SK-N-SH (cell line): ENCODE measurements around the gene SCT. TPM values are rescaled to one million over a fixed set of nuclear protein-coding genes. Genes with fewer than 3 reads are reported as not detected.
"Not testable (repeated sequence)": the region's sequence is repeated elsewhere in the genome, so short reads cannot be mapped to it uniquely, and the experiment has no call there.

ENCODE experiments used
- CTCF ChIA-PET: fragments of 300-600, 350-600 bp; formaldehyde crosslinking; extraction: SDS; loops from one replicate; lab custom pipeline; 2021; lab: Yijun Ruan, JAX
- POLR2A ChIA-PET: fragments of 350-600 bp; sonication (Branson Sonifier 250); formaldehyde crosslinking; extraction: SDS; loops from one replicate; lab custom pipeline; 2020; ENCODE audit warnings: antibody characterized with exemption, inconsistent platforms; lab: Yijun Ruan, JAX
- DNase-seq: peaks from one replicate; pipeline ENCODE4 v3.0.0; 2012
- H2AFZ ChIP-seq: fragments of 200-600 bp; sonication (generic); 2 replicates; pipeline ENCODE4 v1.8.1; 2016; ENCODE audit warnings: antibody characterized with exemption, mild to moderate bottlenecking, low read depth
- H3F3A ChIP-seq: fragments of 200-600 bp; sonication (generic); replicated peaks from 2 replicates; pipeline ENCODE3; 2016; ENCODE audit warnings: antibody characterized with exemption, mild to moderate bottlenecking; ENCODE audit not compliant: insufficient read depth
- H3K27ac ChIP-seq, 2 experiments: fragments of 200-500 bp in 1 of 2; fragments of 200-600 bp in 1 of 2; sonication (Bioruptor generic) in 1 of 2; sonication (generic), shearing (Covaris generic) in 1 of 2; 2 replicates each; pipeline versions ENCODE4 v1.5.1 to v1.6.1; 2014 to 2016; ENCODE audit warnings: low read depth in 2 of 2, inconsistent platforms in 1 of 2, low read length in 1 of 2, mild to moderate bottlenecking in 1 of 2, mixed read lengths in 1 of 2
- H3K27me3 ChIP-seq: fragments of 200-600 bp; sonication (generic), shearing (Covaris generic); 2 replicates; pipeline ENCODE4 v1.6.1; 2016; ENCODE audit warnings: mixed run types; ENCODE audit not compliant: insufficient read depth
- H3K36me3 ChIP-seq, 2 experiments: fragments of 200-500 bp in 1 of 2; fragments of 200-600 bp in 1 of 2; sonication (Bioruptor generic) in 1 of 2; sonication (generic) in 1 of 2; replicated peaks in 1 of 2; 2 replicates each; pipeline versions ENCODE3 to v1.5.1; 2014 to 2016; ENCODE audit warnings: low read length in 1 of 2, mild to moderate bottlenecking in 1 of 2; ENCODE audit not compliant: insufficient read depth in 2 of 2, control insufficient read depth in 1 of 2
- H3K4me1 ChIP-seq, 2 experiments: fragments of 200-500 bp in 1 of 2; fragments of 200-600 bp in 1 of 2; sonication (Bioruptor generic) in 1 of 2; sonication (generic), shearing (Covaris generic) in 1 of 2; 2 replicates each; pipeline versions ENCODE4 v1.5.1 to v1.6.1; 2014 to 2016; ENCODE audit warnings: low read depth in 1 of 2, low read length in 1 of 2, mixed run types in 1 of 2; ENCODE audit not compliant: insufficient read depth in 2 of 2, control insufficient read depth in 1 of 2
- H3K4me2 ChIP-seq: fragments of 200-600 bp; sonication (generic), shearing (Covaris generic); 2 replicates; pipeline ENCODE4 v1.6.1; 2017; ENCODE audit warnings: mixed run types
- H3K4me3 ChIP-seq, 2 experiments: fragments of 200-500 bp in 1 of 2; fragments of 200-600 bp in 1 of 2; sonication (Bioruptor generic) in 1 of 2; sonication (generic), shearing (Covaris generic) in 1 of 2; 2 replicates each; pipeline versions ENCODE4 v1.5.1 to v1.8.1; 2014 to 2016; ENCODE audit warnings: low read depth in 2 of 2, inconsistent platforms in 1 of 2, low read length in 1 of 2, mild to moderate bottlenecking in 1 of 2, mixed read lengths in 1 of 2, moderate library complexity in 1 of 2
- H3K79me2 ChIP-seq: fragments of 200-600 bp; sonication (generic); 2 replicates; pipeline ENCODE4 v1.8.1; 2017; ENCODE audit warnings: mild to moderate bottlenecking; ENCODE audit not compliant: insufficient read depth
- H3K9ac ChIP-seq: fragments of 200-600 bp; sonication (generic); 2 replicates; pipeline ENCODE4 v1.6.1; 2017; ENCODE audit warnings: mixed run types
- H3K9me2 ChIP-seq: fragments of 200-600 bp; sonication (generic); 2 replicates; pipeline ENCODE4 v1.6.1; 2017; ENCODE audit warnings: mixed run types
- H3K9me3 ChIP-seq: fragments of 200-600 bp; sonication (generic); 2 replicates; pipeline ENCODE4 v1.6.1; 2017; ENCODE audit warnings: mixed run types, mild to moderate bottlenecking, moderate library complexity
- H4K20me1 ChIP-seq: fragments of 200-600 bp; sonication (generic); 2 replicates; pipeline ENCODE4 v1.6.1; 2017; ENCODE audit warnings: mild to moderate bottlenecking, mixed run types; ENCODE audit not compliant: insufficient read depth
- ELF1 ChIP-seq: IDR thresholded peaks from 2 replicates; pipeline ENCODE4 v1.4.0; 2012
- EZH2phosphoT487 ChIP-seq: fragments of 200-600 bp; sonication (generic); IDR thresholded peaks from 2 replicates; pipeline ENCODE4 v1.6.1; 2017; ENCODE audit warnings: low read depth, mixed run types, mild to moderate bottlenecking, antibody characterized with exemption, moderate library complexity, borderline replicate concordance
- FOSL2 ChIP-seq: IDR thresholded peaks from 2 replicates; pipeline ENCODE4 v1.4.0; 2012; ENCODE audit warnings: low read depth, mild to moderate bottlenecking, moderate library complexity, borderline replicate concordance
- FOXM1 ChIP-seq: IDR thresholded peaks from 2 replicates; pipeline ENCODE4 v1.4.0; 2012; ENCODE audit warnings: low read depth, mild to moderate bottlenecking
- GABPA ChIP-seq: IDR thresholded peaks from 2 replicates; pipeline ENCODE4 v1.4.0; 2012; ENCODE audit warnings: low read depth, mild to moderate bottlenecking
- GATA2 ChIP-seq: sonication (generic); formaldehyde crosslinking; IDR thresholded peaks from 2 replicates; pipeline ENCODE4 v1.5.0; 2020; ENCODE audit warnings: mild to moderate bottlenecking, missing genetic modification reagents
- MXI1 ChIP-seq: IDR thresholded peaks from 2 replicates; pipeline ENCODE4 v1.6.1; 2012; ENCODE audit warnings: mild to moderate bottlenecking, low read depth, low read length, improper control_type of control experiment
- NRF1 ChIP-seq: IDR thresholded peaks from 2 replicates; pipeline ENCODE4 v1.6.1; 2012; ENCODE audit warnings: low read depth, mild to moderate bottlenecking, low read length
- POLR2AphosphoS5 ChIP-seq: IDR thresholded peaks from 2 replicates; pipeline ENCODE4 v1.6.1; 2012; ENCODE audit warnings: low read depth, low read length
- RFX5 ChIP-seq: IDR thresholded peaks from 2 replicates; pipeline ENCODE4 v1.6.1; 2012; ENCODE audit warnings: mild to moderate bottlenecking, improper control_type of control experiment, low read length
- SIN3A ChIP-seq: IDR thresholded peaks from 2 replicates; pipeline ENCODE4 v1.6.1; 2012; ENCODE audit warnings: low read depth, mild to moderate bottlenecking, low read length, moderate library complexity, borderline replicate concordance
- TAF1 ChIP-seq: IDR thresholded peaks from 2 replicates; pipeline ENCODE4 v1.6.1; 2012; ENCODE audit warnings: low read depth, mild to moderate bottlenecking, low read length, moderate library complexity, borderline replicate concordance
- TCF12 ChIP-seq: IDR thresholded peaks from 2 replicates; pipeline ENCODE4 v1.4.0; 2012
- TEAD4 ChIP-seq: IDR thresholded peaks from 2 replicates; pipeline ENCODE4 v1.4.0; 2012; ENCODE audit warnings: mild to moderate bottlenecking, borderline replicate concordance; ENCODE audit not compliant: insufficient read depth
- WGBS: methylation state at CpG from one replicate; pipeline ENCODE4 v1.1.6; 2017; ENCODE audit warnings: low lambda C conversion rate; 5-methylcytosine and 5-hydroxymethylcytosine counted together
- polyA plus RNA-seq, 3 experiments: library from polyadenylated mRNA; depleted of rRNA; stranded (reverse); fragments of >200 nt; gene quantifications; 2 replicates each; pipeline ENCODE4 v1.2.3, GENCODE V29; 2012
- TF ChIP-seq, protein P1 (sequence below): IDR thresholded peaks from 2 replicates; pipeline ENCODE4 v1.4.0; 2012; ENCODE audit warnings: low read depth, borderline replicate concordance
- TF ChIP-seq, protein P2 (sequence below): IDR thresholded peaks from 2 replicates; pipeline ENCODE4 v1.4.0; 2012; ENCODE audit warnings: low read depth, borderline replicate concordance
- TF ChIP-seq, protein P3 (sequence below): IDR thresholded peaks from 2 replicates; pipeline ENCODE4 v1.4.0; 2012; ENCODE audit warnings: low read depth

SCT gene
- polyA plus RNA-seq, 1 of the 3 experiments (the other 2 are of a cell fraction), result not detected

DNA sequence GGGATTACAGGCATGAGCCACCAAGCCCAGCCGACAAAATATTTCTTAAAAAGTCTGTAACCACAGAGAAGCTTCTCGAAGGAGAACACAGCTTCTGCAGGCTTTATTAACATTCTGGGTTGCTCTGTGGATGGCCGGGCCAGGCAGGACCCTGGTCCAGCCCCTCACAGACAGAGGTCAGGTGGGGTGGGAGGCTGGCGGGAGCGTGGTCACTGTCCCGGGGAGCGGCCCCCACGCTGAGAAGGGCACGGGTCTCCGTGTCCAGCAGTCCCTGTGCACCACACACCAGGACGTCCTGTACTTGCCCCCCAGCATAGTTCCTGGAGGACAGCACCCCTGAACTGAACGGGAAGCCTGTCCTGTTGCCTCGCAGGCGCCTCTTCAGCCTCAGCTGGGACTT is 29.4 kb upstream of the SCT start:
- Histone ChIP-seq H3K4me3 (no peak overlapping the region), H3K27me3 (no peaks in the 10 kb centered on the region), H3F3A (no peaks in the 10 kb centered on the region), H3K9ac (no peak overlapping the region), H3K4me1 (no peaks in the 10 kb centered on the region), H3K9me2 (no peaks in the 10 kb centered on the region), H3K36me3 (peaks cover 0 to 33% of the 10 kb centered on the region in 2 experiments), H3K4me2 (no peak overlapping the region), H2AFZ (no peak overlapping the region), H3K9me3 (no peaks in the 10 kb centered on the region), H3K27ac (no peak overlapping the region), H4K20me1 (no peaks in the 10 kb centered on the region), H3K79me2 (no peaks in the 10 kb centered on the region)
- DNase-seq, result no peak
- CTCF ChIA-PET, result interaction anchor here (1.3 to 13.1 kb wide), 2 partner anchors 69 to 102 kb away, joined by 3 to 150 read pairs; no protein-coding TSS in a partner anchor
- TF ChIP-seq GABPA (no peak), POLR2AphosphoS5 (no peak), TAF1 (no peak), GATA2 (CRISPR knock-in tag) (no peak), ELF1 (no peak), FOSL2 (no peak), RFX5 (no peak), FOXM1 (no peak), NRF1 (no peak), TCF12 (no peak)
- TF ChIP-seq, protein P1, sequence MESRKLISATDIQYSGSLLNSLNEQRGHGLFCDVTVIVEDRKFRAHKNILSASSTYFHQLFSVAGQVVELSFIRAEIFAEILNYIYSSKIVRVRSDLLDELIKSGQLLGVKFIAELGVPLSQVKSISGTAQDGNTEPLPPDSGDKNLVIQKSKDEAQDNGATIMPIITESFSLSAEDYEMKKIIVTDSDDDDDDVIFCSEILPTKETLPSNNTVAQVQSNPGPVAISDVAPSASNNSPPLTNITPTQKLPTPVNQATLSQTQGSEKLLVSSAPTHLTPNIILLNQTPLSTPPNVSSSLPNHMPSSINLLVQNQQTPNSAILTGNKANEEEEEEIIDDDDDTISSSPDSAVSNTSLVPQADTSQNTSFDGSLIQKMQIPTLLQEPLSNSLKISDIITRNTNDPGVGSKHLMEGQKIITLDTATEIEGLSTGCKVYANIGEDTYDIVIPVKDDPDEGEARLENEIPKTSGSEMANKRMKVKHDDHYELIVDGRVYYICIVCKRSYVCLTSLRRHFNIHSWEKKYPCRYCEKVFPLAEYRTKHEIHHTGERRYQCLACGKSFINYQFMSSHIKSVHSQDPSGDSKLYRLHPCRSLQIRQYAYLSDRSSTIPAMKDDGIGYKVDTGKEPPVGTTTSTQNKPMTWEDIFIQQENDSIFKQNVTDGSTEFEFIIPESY, result no peak
- TF ChIP-seq, protein P2, sequence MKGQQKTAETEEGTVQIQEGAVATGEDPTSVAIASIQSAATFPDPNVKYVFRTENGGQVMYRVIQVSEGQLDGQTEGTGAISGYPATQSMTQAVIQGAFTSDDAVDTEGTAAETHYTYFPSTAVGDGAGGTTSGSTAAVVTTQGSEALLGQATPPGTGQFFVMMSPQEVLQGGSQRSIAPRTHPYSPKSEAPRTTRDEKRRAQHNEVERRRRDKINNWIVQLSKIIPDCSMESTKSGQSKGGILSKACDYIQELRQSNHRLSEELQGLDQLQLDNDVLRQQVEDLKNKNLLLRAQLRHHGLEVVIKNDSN, result no peak
- TF ChIP-seq, protein P3, sequence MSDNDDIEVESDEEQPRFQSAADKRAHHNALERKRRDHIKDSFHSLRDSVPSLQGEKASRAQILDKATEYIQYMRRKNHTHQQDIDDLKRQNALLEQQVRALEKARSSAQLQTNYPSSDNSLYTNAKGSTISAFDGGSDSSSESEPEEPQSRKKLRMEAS, result no peak
- POLR2A ChIA-PET, result no interaction called here
- WGBS, result 91% methylated on average over 11 of the region's 14 CpGs

DNA sequence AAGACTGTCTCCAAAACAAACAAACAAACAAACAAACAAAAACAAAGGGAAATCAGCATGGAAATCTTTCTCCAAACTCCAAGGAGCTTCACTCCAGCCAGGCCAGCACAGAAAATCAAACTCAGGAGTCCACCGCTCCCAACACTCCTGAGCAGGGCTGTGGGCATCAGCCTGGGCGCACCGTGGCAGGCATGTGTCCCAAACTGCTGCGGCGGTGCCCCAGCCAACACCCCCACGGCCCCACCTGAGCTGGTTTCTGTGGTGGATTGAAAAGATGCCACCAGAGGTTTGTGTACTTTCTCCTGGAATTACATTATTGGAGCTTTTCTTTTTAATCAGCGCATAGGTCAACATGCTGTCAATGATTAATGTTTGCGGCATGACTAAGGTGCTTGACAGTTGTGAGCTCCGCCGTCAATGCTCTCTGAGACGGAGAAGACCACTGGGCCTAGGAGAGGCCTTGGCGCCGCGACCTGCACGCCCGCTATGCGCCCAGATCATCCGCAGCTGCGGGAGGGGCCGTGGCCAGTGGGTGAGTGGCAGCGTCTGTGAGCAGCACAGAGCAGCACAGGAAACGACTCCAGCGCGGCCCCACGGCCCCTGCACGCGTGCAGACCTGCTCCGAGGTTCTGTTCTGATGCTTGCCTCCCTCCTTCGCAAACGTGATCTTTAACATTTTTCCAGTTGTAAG is 28.2 kb upstream of the SCT start:
- H3K4me1 ChIP-seq, result no peaks in the 10 kb centered on the region
- H3K4me3 ChIP-seq, result no peak overlapping the region
- H3F3A ChIP-seq, result peaks cover 8% of the 10 kb centered on the region
- H3K9me2 ChIP-seq, result no peaks in the 10 kb centered on the region
- ChIA-PET POLR2A (no interaction called here), CTCF (interaction anchor here (0.8 kb wide), 1 partner anchor 42 kb away, joined by 3 read pairs; no protein-coding TSS in a partner anchor)
- H3K27me3 ChIP-seq, result no peaks in the 10 kb centered on the region
- H4K20me1 ChIP-seq, result no peaks in the 10 kb centered on the region
- 94% methylated on average over 24 of the region's 30 CpGs for WGBS
- H3K9ac ChIP-seq, result no peak overlapping the region
- H2AFZ ChIP-seq, result no peak overlapping the region
- H3K4me2 ChIP-seq, result no peak overlapping the region
- H3K36me3 ChIP-seq, result peaks cover 0 to 26% of the 10 kb centered on the region in 2 experiments
- no peaks in the 10 kb centered on the region for H3K9me3 ChIP-seq
- TF ChIP-seq TEAD4 (no peak), SIN3A (no peak), EZH2phosphoT487 (no peak), TAF1 (no peak), POLR2AphosphoS5 (no peak), MXI1 (no peak), FOXM1 (no peak)
- no peaks in the 10 kb centered on the region for H3K79me2 ChIP-seq
- no peak overlapping the region for H3K27ac ChIP-seq
- no peak for DNase-seq

DNA sequence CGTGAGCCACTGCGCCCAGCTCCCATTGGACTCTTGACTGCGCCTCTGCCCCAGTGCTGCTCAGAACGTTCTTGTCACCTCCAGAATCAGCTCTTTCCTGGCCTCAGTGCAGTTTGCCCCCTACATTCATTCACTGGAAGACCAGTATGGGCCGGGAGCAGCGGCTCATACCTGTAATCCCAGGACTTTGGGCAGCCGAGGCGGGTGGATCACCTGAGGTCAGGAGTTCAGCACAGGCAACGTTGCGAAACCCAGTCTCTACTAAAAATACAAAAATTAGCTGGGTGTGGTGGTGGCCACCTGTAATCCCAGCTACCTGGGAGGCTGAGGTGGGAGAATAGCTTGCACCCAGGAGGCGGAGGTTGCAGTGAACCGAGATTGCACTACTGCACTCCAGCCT is 27.5 kb upstream of the SCT start:
- H3K4me3 ChIP-seq, H3K9me3 ChIP-seq, H3K4me1 ChIP-seq, POLR2A ChIA-PET, H3K27ac ChIP-seq, H3K9ac ChIP-seq, H3K4me2 ChIP-seq, H2AFZ ChIP-seq, H4K20me1 ChIP-seq, H3K27me3 ChIP-seq, H3F3A ChIP-seq, H3K79me2 ChIP-seq, H3K9me2 ChIP-seq, DNase-seq: not testable (repeated sequence)
- CTCF ChIA-PET, result interaction anchor here (0.8 kb wide), 1 partner anchor 42 kb away, joined by 3 read pairs; no protein-coding TSS in a partner anchor
- H3K36me3 ChIP-seq, result peaks cover 0 to 19% of the 10 kb centered on the region in 2 experiments
- WGBS, result 94% methylated on average over 12 of the region's 12 CpGs
